GM23338 (cell line): ENCODE data around the gene FBXL19. TPM values are rescaled to one million over a fixed set of nuclear protein-coding genes. Genes with fewer than 3 reads are reported as not detected.

Experiments
- ATAC-seq: fragments of 200-7000 bp; cut with Tn5 transposase; 3 replicates; pipeline ENCODE4 v1.9.1; 2020
- DNase-seq: peaks from one replicate; pipeline ENCODE4 v3.0.0-alpha.2; 2015; ENCODE audit warnings: low spot score
- H2AFZ ChIP-seq: fragments of 200-600 bp; sonication (generic); 2 replicates; pipeline ENCODE4 v1.8.0; 2016; ENCODE audit warnings: antibody characterized with exemption, mild to moderate bottlenecking, moderate library complexity
- H3F3A ChIP-seq: fragments of 200-600 bp; sonication (generic); replicated peaks from 2 replicates; pipeline ENCODE4 v1.8.0; 2017; ENCODE audit warnings: antibody characterized with exemption, mixed run types, low read depth
- H3K27ac ChIP-seq: fragments of 200-600 bp; sonication (generic); 2 replicates; pipeline ENCODE4 v1.6.1; 2016; ENCODE audit warnings: low read depth
- H3K27me3 ChIP-seq: fragments of 200-600 bp; sonication (generic); 2 replicates; pipeline ENCODE4 v1.8.0; 2016; ENCODE audit warnings: mild to moderate bottlenecking, mixed run types, moderate library complexity; ENCODE audit not compliant: insufficient read depth
- H3K36me3 ChIP-seq: fragments of 200-600 bp; sonication (generic); 2 replicates; pipeline ENCODE4 v1.8.0; 2016; ENCODE audit warnings: mild to moderate bottlenecking; ENCODE audit not compliant: insufficient read depth
- H3K4me1 ChIP-seq: fragments of 200-600 bp; sonication (generic); 2 replicates; pipeline ENCODE4 v1.8.0; 2016; ENCODE audit warnings: mild to moderate bottlenecking, moderate library complexity; ENCODE audit not compliant: insufficient read depth
- H3K4me2 ChIP-seq: fragments of 200-600 bp; sonication (generic); 2 replicates; pipeline ENCODE4 v1.7.1; 2017; ENCODE audit warnings: mixed run types
- H3K4me3 ChIP-seq: fragments of 200-600 bp; sonication (generic); 2 replicates; pipeline ENCODE4 v1.6.1; 2016; ENCODE audit warnings: mixed run types
- H3K79me2 ChIP-seq: fragments of 200-600 bp; sonication (generic); replicated peaks from 2 replicates; pipeline ENCODE4 v1.8.0; 2017; ENCODE audit warnings: mild to moderate bottlenecking; ENCODE audit not compliant: insufficient read depth
- H3K9me2 ChIP-seq: fragments of 200-600 bp; sonication (generic); 2 replicates; pipeline ENCODE4 v1.8.0; 2017; ENCODE audit not compliant: insufficient read depth
- H4K20me1 ChIP-seq: fragments of 200-600 bp; sonication (generic); replicated peaks from 2 replicates; pipeline ENCODE4 v1.8.0; 2017; ENCODE audit warnings: mild to moderate bottlenecking; ENCODE audit not compliant: insufficient read depth
- H3K27ac Mint-ChIP-seq: 2 replicates; pipeline ENCODE4 v1.8.0; 2020; ENCODE audit warnings: inconsistent platforms, mild to moderate bottlenecking, moderate library complexity, mixed read lengths
- H3K27me3 Mint-ChIP-seq: 3 replicates; pipeline ENCODE4 v1.8.0; 2022; ENCODE audit warnings: low read depth, mild to moderate bottlenecking, moderate library complexity, mixed read lengths, inconsistent platforms; ENCODE audit not compliant: insufficient read depth, poor library complexity
- H3K36me3 Mint-ChIP-seq: 3 replicates; pipeline ENCODE4 v1.8.0; 2021; ENCODE audit warnings: low read depth, mild to moderate bottlenecking, inconsistent platforms, moderate library complexity, mixed read lengths
- H3K4me1 Mint-ChIP-seq: 3 replicates; pipeline ENCODE4 v1.8.0; 2020; ENCODE audit warnings: mild to moderate bottlenecking, inconsistent platforms, mixed read lengths
- H3K4me3 Mint-ChIP-seq: 3 replicates; pipeline ENCODE4 v1.8.0; 2021; ENCODE audit warnings: moderate library complexity, mild to moderate bottlenecking, inconsistent platforms, mixed read lengths
- H3K9me3 Mint-ChIP-seq: 3 replicates; pipeline ENCODE4 v1.8.0; 2020; ENCODE audit warnings: moderate library complexity, mild to moderate bottlenecking, inconsistent platforms, mixed read lengths
- CREB1 ChIP-seq: fragments of 250-450 bp; sonication (Bioruptor Pico); IDR thresholded peaks from 2 replicates; pipeline ENCODE4 v1.5.0; 2020; ENCODE audit warnings: low read depth, mild to moderate bottlenecking, moderate library complexity
- CTCF ChIP-seq, 2 experiments: fragments of 200-600 bp in 1 of 2; sonication (generic) in 1 of 2; conservative IDR thresholded peaks; 2 replicates each; pipeline versions ENCODE4 v1.5.1 to v1.6.1; 2016 to 2017; ENCODE audit warnings: antibody characterized with exemption in 2 of 2, low read depth in 2 of 2, mild to moderate bottlenecking in 2 of 2, moderate library complexity in 1 of 2
- ETS1 ChIP-seq: IDR thresholded peaks from 2 replicates; pipeline ENCODE4 v1.6.1; 2016; ENCODE audit warnings: antibody characterized with exemption
- EZH2 ChIP-seq: fragments of 200-600 bp; sonication (generic); IDR thresholded peaks from one replicate; pipeline ENCODE4 v1.8.0; 2017; ENCODE audit warnings: antibody characterized with exemption, mild to moderate bottlenecking, low read depth; ENCODE audit not compliant: unreplicated experiment
- EZH2phosphoT487 ChIP-seq: fragments of 200-600 bp; sonication (generic); IDR thresholded peaks from one replicate; pipeline ENCODE4 v1.8.1; 2018; ENCODE audit warnings: antibody characterized with exemption; ENCODE audit not compliant: unreplicated experiment
- JUNB ChIP-seq: IDR thresholded peaks from one replicate; pipeline ENCODE4 v1.6.1; 2016; ENCODE audit warnings: antibody characterized with exemption; ENCODE audit not compliant: unreplicated experiment
- NANOG ChIP-seq: IDR thresholded peaks from 2 replicates; pipeline ENCODE4 v1.6.1; 2016; ENCODE audit warnings: antibody characterized with exemption, borderline replicate concordance
- POLR2AphosphoS5 ChIP-seq: IDR thresholded peaks from 2 replicates; pipeline ENCODE4 v1.6.1; 2016; ENCODE audit warnings: antibody characterized with exemption, low read depth
- REST ChIP-seq: IDR thresholded peaks from one replicate; pipeline ENCODE4 v1.6.1; 2018; ENCODE audit warnings: antibody characterized with exemption; ENCODE audit not compliant: unreplicated experiment
- STAT1 ChIP-seq: IDR thresholded peaks from one replicate; pipeline ENCODE4 v1.6.1; 2016; ENCODE audit warnings: antibody characterized with exemption; ENCODE audit not compliant: unreplicated experiment
- ZNF114 ChIP-seq: fragments of 250-450 bp; sonication (Bioruptor Pico); IDR thresholded peaks from 2 replicates; pipeline ENCODE4 v1.5.0; 2020; ENCODE audit warnings: mild to moderate bottlenecking, moderate library complexity
- ZNF331 ChIP-seq: fragments of 250-450 bp; sonication (Bioruptor Pico); IDR thresholded peaks from 2 replicates; pipeline ENCODE4 v1.5.0; 2020; ENCODE audit warnings: low read depth, mild to moderate bottlenecking, moderate library complexity
- ZNF462 ChIP-seq: fragments of 250-450 bp; sonication (Bioruptor Pico); IDR thresholded peaks from 2 replicates; pipeline ENCODE4 v1.5.0; 2020; ENCODE audit warnings: mild to moderate bottlenecking, moderate library complexity
- polyA plus RNA-seq: library from polyadenylated mRNA; unstranded; fragments of >200 nt; fragmentation: Nextera tagmentation; extraction: Ambion mirVana; gene quantifications from 2 replicates; pipeline ENCODE4 v1.2.1, GENCODE V29; 2016
- total RNA-seq: library from RNA; depleted of rRNA; stranded (reverse); fragments of >200 nt; shearing (Covaris generic); gene quantifications from 2 replicates; pipeline ENCODE4 v1.2.3, GENCODE V29; 2014

The FBXL19 gene
- total and polyA plus RNA-seq, 2 experiments from 2014 or later = 12.5 to 71.5 TPM

- Mint-ChIP-seq H3K36me3 (peaks cover 16% of the 10 kb centered on the region), H3K4me3 (peak overlapping the region; percentile 72), H3K9me3 (no peaks in the 10 kb centered on the region), H3K27me3 (peaks cover 21% of the 10 kb centered on the region), H3K27ac (no peak overlapping the region), H3K4me1 (peaks cover 26% of the 10 kb centered on the region)
- DNase-seq = peak; percentile 71
- TF ChIP-seq EZH2 (no peak), POLR2AphosphoS5 (no peak), CTCF (conservative IDR thresholded peaks at IDR 0.05; ENCODE audit: low read depth in 2 of 2) (no peak), CREB1 (CRISPR knock-in tag) (no peak), ZNF462 (no peak), ETS1 (no peak), ZNF114 (CRISPR knock-in tag) (no peak), JUNB (no peak), REST (no peak), ZNF331 (CRISPR knock-in tag) (no peak), EZH2phosphoT487 (no peak), STAT1 (no peak), NANOG (no peak)
- ATAC-seq = peak; percentile 7
- no peaks in the 10 kb centered on the region for H3K9me2 ChIP-seq
- H3K4me1 ChIP-seq = peaks cover 25% of the 10 kb centered on the region
- peak overlapping the region; percentile 76 for H3K4me3 ChIP-seq
- H3K79me2 ChIP-seq = no peaks in the 10 kb centered on the region
- H2AFZ ChIP-seq = peak overlapping the region; percentile 83; the same call in 1 of the 2 replicates
- peaks cover 10% of the 10 kb centered on the region for H3K27me3 ChIP-seq
- H3F3A ChIP-seq = peaks cover 25% of the 10 kb centered on the region
- peak overlapping the region; percentile 94 for H3K4me2 ChIP-seq
- no peak overlapping the region for H3K27ac ChIP-seq
- H3K36me3 ChIP-seq = no peaks in the 10 kb centered on the region
- H4K20me1 ChIP-seq = no peaks in the 10 kb centered on the region
Measured at GRCh38 chr16:30893417-30893743, 30.0 kb upstream of the FBXL19 start.
